ENCODE measurements around the gene PARP3.

Gene PARP3

GRCh38 chr3:51967384-51968169, 25.4 kb downstream of the PARP3 start, which contains the start of gene PCBP4:
Gene PCBP4 (minus strand): TSS chr3:51967454. CDS start chr3:51961240, 6,214 bp downstream.
- DNase-seq = peak; percentile 25

- no peak for DNase-seq
These were observed 26.1 kb downstream of the PARP3 start for GRCh38 chr3:51968170-51968775.

- DNase-seq = no peak
These were observed 26.9 kb downstream of the PARP3 start for GRCh38 chr3:51968883-51969678.

GRCh38 chr3:51969841-51970240, 27.7 kb downstream of the PARP3 start:
- DNase-seq = no peak

DNA sequence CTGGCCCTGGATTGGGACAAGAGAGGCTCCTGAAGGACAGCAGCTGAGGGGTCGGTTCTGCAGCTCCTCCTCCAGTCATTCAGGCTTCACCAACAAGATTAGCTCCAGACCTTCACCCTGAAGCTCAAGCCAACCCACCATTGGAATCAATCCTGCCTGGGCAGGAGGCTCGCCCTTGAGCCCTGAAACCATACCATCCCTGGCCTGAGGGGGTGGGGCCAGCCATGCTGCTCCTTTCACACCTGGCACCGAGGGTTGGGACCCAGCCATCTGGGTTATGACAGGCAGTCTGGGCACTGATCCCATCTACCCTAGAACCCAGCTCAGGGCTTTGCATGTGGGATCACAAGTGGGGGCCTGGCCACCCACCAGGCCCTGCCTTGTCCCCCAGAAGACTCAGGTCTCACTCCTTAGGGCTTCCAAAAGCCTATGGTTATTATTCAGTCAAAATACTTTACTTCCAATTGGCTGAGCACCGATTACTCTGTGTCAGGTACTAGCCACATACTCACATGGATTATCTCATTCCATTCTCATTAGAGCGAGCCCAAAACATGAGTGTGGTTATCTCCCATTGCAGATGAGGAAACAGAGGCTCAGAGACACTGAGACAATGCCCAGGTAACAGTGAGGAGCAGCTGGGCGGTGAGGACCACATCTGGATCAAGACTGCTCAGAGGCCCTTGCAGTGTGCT, 28.6 kb downstream of the PARP3 start:
- no peak for DNase-seq

GRCh38 chr3:51971350-51971749, 29.2 kb downstream of the PARP3 start:
- no peak for DNase-seq

- no peak for DNase-seq
These were observed 32.3 kb downstream of the PARP3 start for GRCh38 chr3:51974277-51974962.

GRCh38 chr3:51974963-51975851, 33.0 kb downstream of the PARP3 start, which contains the start of gene ABHD14A:
Gene ABHD14A (plus strand): TSS chr3:51975064. CDS start chr3:51975136, 72 bp downstream.
- peak; percentile 64 for DNase-seq

DNA sequence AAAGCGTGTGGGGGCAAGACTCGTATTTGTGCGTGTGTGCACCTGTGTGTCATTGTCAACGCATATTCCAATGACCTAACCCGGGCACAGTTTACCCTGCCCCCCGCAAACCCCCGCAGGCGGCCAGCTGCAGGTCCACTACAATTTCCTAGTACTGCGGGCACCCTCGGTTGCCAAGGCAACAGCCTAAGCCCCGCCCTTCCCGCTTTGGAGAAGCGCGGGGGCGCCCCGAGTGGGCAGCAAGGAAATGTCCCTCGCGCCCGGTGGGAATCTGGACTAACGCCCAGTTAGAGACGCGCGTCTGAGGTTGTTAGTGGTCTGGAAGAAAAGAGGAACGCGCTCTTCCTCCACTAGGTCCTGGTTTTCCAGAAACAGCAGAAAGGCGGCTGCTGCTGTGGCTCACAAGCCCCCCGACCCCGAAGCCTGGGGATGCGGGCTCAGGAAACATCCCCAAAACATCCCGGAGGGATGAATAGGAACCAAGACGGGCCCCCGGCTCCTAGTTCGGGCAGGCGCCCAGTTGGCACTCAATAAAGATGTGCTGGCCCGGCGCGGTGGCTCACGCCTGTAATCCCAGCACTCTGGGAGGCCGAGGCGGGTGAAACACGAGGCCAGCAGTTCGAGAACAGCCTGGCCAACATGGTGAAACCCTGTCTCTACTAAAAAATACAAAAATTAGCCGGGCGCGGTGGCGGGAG, 33.8 kb downstream of the PARP3 start:
- DNase-seq = peak; percentile 19

DNA sequence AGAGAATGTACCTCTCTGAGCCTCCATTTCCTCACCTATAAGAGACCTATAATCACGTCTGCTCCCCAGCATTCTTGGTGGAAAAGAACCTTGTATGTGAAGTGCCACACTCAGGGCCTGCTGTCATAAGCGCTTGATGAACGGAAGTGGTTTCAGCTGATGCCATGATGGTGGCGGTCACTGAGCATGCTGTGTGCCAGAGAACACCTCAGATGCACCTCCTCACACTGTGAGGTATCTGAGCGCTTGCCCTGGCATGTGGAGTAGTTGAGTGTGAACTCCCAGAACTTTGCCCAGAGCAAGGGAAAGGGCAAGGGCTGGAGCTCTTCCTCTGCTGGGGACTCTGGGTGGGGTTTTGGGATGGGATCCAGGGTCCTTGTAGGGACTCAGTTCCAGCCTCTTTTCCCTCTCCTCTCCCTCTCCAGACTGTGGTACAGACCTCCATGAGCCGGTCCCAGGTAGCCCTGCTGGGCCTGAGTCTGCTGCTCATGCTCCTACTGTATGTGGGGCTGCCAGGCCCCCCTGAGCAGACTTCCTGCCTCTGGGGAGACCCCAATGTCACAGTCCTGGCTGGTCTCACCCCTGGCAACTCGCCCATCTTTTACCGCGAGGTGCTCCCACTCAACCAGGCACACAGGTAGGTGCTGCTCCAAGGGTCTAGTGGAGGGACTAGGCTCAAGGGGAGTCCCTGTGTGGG, 35.4 kb downstream of the PARP3 start:
- DNase-seq = no peak

DNA sequence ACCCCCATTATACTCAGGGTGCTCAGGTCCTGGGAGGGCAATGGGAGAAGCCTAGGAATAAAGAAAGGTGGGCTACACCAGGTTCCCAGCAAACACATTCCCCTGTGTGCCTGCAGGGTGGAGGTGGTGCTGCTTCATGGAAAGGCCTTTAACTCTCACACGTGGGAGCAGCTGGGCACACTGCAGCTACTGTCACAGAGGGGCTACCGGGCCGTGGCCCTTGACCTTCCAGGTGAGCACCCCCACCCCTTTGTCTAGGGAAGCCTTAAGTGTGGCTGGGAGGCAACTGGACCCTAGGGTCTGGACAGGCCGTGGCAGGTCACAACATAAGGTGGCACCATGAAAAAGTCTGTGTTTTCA, 36.0 kb downstream of the PARP3 start:
- no peak for DNase-seq

DNA sequence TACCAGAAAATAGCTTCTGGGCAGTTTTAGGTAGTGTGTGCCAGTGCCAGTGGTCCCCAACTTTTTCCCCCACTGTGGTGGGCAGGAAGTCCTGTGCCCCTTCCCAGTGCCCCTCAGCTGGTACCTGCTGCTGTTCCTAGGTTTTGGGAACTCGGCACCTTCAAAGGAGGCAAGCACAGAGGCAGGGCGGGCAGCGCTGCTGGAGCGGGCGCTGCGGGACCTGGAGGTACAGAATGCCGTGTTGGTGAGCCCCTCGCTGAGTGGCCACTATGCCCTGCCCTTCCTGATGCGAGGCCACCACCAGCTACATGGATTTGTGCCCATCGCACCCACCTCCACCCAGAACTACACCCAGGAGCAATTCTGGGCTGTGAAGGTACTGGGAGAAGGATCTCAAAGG, 38.1 kb downstream of the PARP3 start:
- no peak for DNase-seq

DNA sequence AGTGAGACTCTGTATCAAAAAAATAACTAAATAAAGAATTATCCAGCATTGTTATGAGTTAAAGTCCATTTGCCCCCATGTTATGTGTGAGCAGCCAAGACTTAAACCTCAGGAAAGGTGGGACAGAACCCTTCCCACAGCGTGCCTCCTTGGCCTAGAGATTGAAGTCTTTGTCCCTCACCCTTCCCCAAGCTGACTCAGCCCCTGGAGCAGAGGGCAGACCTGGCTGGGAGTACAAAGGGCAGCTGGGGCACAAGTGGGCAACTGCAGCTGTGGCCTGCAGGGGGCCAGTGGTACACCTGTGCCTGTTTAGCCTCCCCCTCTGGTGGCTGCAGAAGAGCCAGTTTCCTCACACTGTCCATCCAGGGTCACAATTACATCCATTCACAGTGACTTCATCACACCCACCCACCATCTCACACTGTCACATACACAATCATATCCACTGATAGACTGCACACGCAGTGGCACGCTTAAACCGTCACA, 40.2 kb downstream of the PARP3 start:
- DNase-seq = no peak

DNA sequence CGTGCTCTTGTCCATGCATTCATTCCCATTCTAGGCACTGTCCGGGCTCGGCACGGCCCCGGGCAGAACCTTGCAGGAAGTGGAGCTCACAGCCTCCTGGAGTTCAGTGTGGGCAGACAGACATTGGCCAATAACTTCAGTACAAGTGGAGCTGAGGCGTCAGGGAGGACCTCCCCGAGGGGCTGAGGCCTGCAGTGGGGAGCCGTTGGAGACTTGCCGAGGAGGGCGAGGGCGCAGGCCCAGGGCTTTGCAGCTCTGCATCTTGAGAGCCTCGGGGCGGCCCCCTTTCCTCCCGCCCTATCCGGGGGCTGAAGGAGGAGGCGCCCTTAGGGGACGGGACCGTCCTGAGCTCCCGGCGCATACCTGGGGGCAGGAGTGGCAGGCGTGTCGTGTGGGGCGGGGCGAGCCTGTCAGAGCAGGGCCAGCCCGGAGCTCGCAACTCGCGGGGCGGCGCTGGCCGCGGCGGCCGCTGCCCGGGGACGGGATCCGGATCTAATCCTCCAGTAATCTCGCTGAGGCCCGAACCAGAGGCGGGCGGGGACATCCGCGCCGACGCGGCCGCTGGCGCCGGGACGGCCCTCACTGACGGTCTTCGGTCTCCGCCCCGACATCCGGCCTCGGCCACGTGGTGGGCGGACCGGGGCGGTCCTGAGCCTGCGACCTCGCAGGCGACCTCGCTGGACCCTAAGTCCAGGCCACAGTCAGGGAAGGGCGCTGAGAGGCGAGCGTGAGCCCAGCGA, 40.8 kb downstream of the PARP3 start, which contains the start of gene ACY1:
ACY1 (plus strand) TSS at position 698 of the 740 bp plus-strand sequence. CDS start 530 bp downstream, outside the sequence.
- DNase-seq = peak; percentile 69

DNA sequence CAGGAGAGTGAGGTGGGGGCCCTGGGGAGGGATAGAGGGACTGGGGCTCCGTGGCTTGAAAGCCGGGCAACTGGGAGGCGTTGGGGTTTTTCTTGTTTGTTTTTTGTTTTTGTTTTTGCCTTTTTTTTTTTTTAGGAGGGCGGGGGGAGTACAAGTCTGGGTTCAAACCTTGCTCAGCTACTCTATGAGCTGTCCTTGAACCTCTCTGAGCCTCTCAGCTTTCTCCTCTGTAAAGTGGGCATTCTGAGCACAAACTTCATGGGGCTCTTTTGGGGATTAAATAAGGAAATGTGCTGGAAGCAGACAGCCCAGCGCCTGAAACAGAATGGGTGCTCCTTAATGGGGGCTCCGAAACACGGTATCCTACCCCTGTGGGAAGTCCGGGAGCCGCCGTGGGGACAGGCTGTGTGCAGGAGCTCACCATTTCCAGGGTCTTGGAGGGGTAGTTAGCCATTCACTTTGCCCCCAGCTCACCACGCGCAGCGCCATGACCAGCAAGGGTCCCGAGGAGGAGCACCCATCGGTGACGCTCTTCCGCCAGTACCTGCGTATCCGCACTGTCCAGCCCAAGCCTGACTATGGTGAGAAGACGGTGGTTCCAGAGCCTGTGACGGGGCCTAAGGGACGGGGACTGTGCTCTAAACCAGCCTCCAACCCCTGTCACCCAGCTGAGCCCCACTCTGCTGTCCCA, 41.6 kb downstream of the PARP3 start:
- DNase-seq = no peak

- no peak for DNase-seq
These were observed 42.1 kb downstream of the PARP3 start for GRCh38 chr3:51984269-51984647.

DNA sequence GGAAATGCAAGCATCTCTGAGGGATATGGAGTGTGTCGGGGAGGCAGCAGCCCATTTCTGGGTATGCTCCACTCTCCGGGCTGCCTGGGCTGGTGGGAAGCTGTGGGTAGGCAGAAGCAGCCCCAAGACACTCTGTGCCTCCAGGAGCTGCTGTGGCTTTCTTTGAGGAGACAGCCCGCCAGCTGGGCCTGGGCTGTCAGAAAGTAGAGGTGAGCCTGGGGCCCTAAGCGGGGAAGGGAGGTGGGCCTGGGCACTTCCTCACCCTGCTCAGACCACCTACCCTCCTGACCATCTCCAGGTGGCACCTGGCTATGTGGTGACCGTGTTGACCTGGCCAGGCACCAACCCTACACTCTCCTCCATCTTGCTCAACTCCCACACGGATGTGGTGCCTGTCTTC, 42.9 kb downstream of the PARP3 start:
- no peak for DNase-seq
